Endothelial cell of umbilical vein (primary cell): ENCODE results near the gene ALK. TPM values are rescaled to one million over a fixed set of nuclear protein-coding genes. Genes with fewer than 3 reads are reported as not detected.

Source experiments
- BruUV-seq: library from RNA; stranded (reverse); fragments of 400-500 nt; replicated peaks from 2 replicates; lab custom pipeline; 2021; lab: Mats Ljungman, UMichigan
- CTCF ChIA-PET: fragments of 300-600, 350-600 bp; sonication (Branson Sonifier 250); formaldehyde crosslinking; loops from one replicate; lab custom pipeline; 2021; ENCODE audit warnings: antibody characterized with exemption, inconsistent platforms; lab: Charles Lee
- POLR2A ChIA-PET: fragments of 300-600, 350-600 bp; sonication (Branson Sonifier 250); formaldehyde crosslinking; loops from one replicate; lab custom pipeline; 2021; ENCODE audit warnings: antibody characterized with exemption, inconsistent platforms; lab: Charles Lee
- DNase-seq: peaks from one replicate; pipeline ENCODE4 v3.0.0-alpha.2; 2011; ENCODE audit warnings: low read depth, low spot score
- FAIRE-seq: peaks from 2 replicates; lab custom pipeline; 2011; peaks lifted over from hg19 to GRCh38; lab: Jason Lieb, UNC
- H2AFZ ChIP-seq: 2 replicates; pipeline ENCODE4 v1.6.0; 2012; ENCODE audit warnings: low read depth, low read length, control low read depth, inconsistent platforms
- H3K27ac ChIP-seq: 2 replicates; pipeline ENCODE4 v1.5.1; 2011; ENCODE audit warnings: low read depth, mild to moderate bottlenecking, control low read depth, low read length, moderate library complexity; ENCODE audit not compliant: insufficient read depth
- H3K27me3 ChIP-seq, 2 experiments: 2 replicates each; pipeline versions ENCODE4 v1.6.0 to v1.6.1; 2011; ENCODE audit warnings: low read length in 2 of 2, mixed read lengths in 1 of 2; ENCODE audit not compliant: control insufficient read depth in 2 of 2, insufficient read depth in 2 of 2
- H3K36me3 ChIP-seq, 2 experiments: 2 replicates in 1 of 2; 3 replicates in 1 of 2; pipeline ENCODE4 v1.5.1; 2011; ENCODE audit warnings: low read length in 2 of 2, mild to moderate bottlenecking in 1 of 2, moderate library complexity in 1 of 2; ENCODE audit not compliant: control insufficient read depth in 2 of 2, insufficient read depth in 2 of 2; ENCODE audit errors: extremely low read depth in 1 of 2
- H3K4me1 ChIP-seq: 3 replicates; pipeline ENCODE4 v1.5.1; 2011; ENCODE audit warnings: mild to moderate bottlenecking, low read length; ENCODE audit not compliant: control insufficient read depth, insufficient read depth; ENCODE audit errors: extremely low read depth
- H3K4me2 ChIP-seq: 2 replicates; pipeline ENCODE4 v1.6.1; 2011; ENCODE audit warnings: low read length, control low read depth, mixed read lengths; ENCODE audit not compliant: insufficient read depth
- H3K4me3 ChIP-seq, 3 experiments: fragments of 200-600 bp in 1 of 3; sonication (generic), shearing (Covaris generic) in 1 of 3; replicated peaks in 1 of 3; 2 replicates each; pipeline ENCODE4 v1.5.1; 2011 to 2016; ENCODE audit warnings: control low read depth in 3 of 3, low read length in 3 of 3, mild to moderate bottlenecking in 2 of 3, inconsistent platforms in 1 of 3, low read depth in 1 of 3, moderate library complexity in 1 of 3; ENCODE audit not compliant: insufficient read depth in 1 of 3
- H3K79me2 ChIP-seq: 2 replicates; pipeline ENCODE4 v1.6.0; 2012; ENCODE audit warnings: low read length, inconsistent platforms; ENCODE audit not compliant: control insufficient read depth, insufficient read depth
- H3K9ac ChIP-seq: replicated peaks from 2 replicates; pipeline ENCODE3; 2011; ENCODE audit warnings: low read length, control low read depth; ENCODE audit not compliant: insufficient read depth; ENCODE audit errors: extremely low read depth
- H3K9me1 ChIP-seq: replicated peaks from 3 replicates; pipeline ENCODE4 v1.6.0; 2011; ENCODE audit warnings: mild to moderate bottlenecking, low read length; ENCODE audit not compliant: control insufficient read depth, insufficient read depth; ENCODE audit errors: extremely low read depth
- H3K9me3 ChIP-seq: replicated peaks from 2 replicates; pipeline ENCODE4 v1.5.1; 2012; ENCODE audit warnings: low read length, inconsistent platforms; ENCODE audit not compliant: control insufficient read depth, insufficient read depth
- H4K20me1 ChIP-seq: replicated peaks from 2 replicates; pipeline ENCODE3; 2011; ENCODE audit warnings: mild to moderate bottlenecking, low read length; ENCODE audit not compliant: control insufficient read depth, insufficient read depth; ENCODE audit errors: extremely low read depth
- CTCF ChIP-seq, 2 donors: IDR thresholded peaks; 1 replicate in 1 of 2; 2 replicates in 1 of 2; pipeline ENCODE4 v1.5.1; 2011; ENCODE audit warnings: low read length in 2 of 2, mild to moderate bottlenecking in 2 of 2, moderate library complexity in 2 of 2, control low read depth in 1 of 2, inconsistent platforms in 1 of 2, low read depth in 1 of 2; ENCODE audit not compliant: insufficient read depth in 1 of 2; ENCODE audit errors: extremely low read depth in 1 of 2
- EZH2 ChIP-seq: IDR thresholded peaks from 2 replicates; pipeline ENCODE4 v1.6.1; 2012; ENCODE audit warnings: borderline replicate concordance, low read depth, mild to moderate bottlenecking, moderate library complexity, low read length, inconsistent platforms; ENCODE audit not compliant: severe bottlenecking
- FOS ChIP-seq: IDR thresholded peaks from 2 replicates; pipeline ENCODE4 v1.6.1; 2011; ENCODE audit warnings: mild to moderate bottlenecking, low read length, moderate library complexity, borderline replicate concordance; ENCODE audit not compliant: insufficient read depth
- GATA2 ChIP-seq: IDR thresholded peaks from 2 replicates; pipeline ENCODE4 v1.7.0; 2011; ENCODE audit warnings: low read depth, mild to moderate bottlenecking, moderate library complexity, mixed read lengths, low read length; ENCODE audit not compliant: insufficient read length, insufficient read depth
- JUN ChIP-seq: IDR thresholded peaks from 2 replicates; pipeline ENCODE4 v1.6.1; 2011; ENCODE audit warnings: borderline replicate concordance, low read depth; ENCODE audit not compliant: insufficient read length, insufficient read depth
- MAX ChIP-seq: IDR thresholded peaks from 2 replicates; pipeline ENCODE4 v1.6.1; 2011; ENCODE audit not compliant: insufficient read depth, insufficient read length
- MYC ChIP-seq: IDR thresholded peaks from one replicate; pipeline ENCODE4 v1.6.1; 2011; ENCODE audit warnings: mild to moderate bottlenecking, low read depth, low read length
- POLR2A ChIP-seq: IDR thresholded peaks from 2 replicates; pipeline ENCODE4 v1.6.1; 2012; ENCODE audit warnings: low read depth, mild to moderate bottlenecking, control low read depth, low read length
- POLR2AphosphoS5 ChIP-seq: IDR thresholded peaks from 2 replicates; pipeline ENCODE4 v1.6.1; 2012; ENCODE audit warnings: low read depth, mild to moderate bottlenecking, control low read depth, low read length, moderate library complexity; ENCODE audit not compliant: insufficient read depth
- dilution Hi-C: fragments of 300-500 bp; cut with MboI; formaldehyde crosslinking; loops from one replicate; pipeline ENCODE4 v1.15.0; 2019; ENCODE audit warnings: low sequenced_read_pairs; ENCODE audit not compliant: extremely low pct_ligation_motif_present
- intact Hi-C: fragments of 100-400 bp; cut with micrococcal nuclease; formaldehyde crosslinking; loops from one replicate; pipeline ENCODE4 v1.10.0; 2022
- polyA plus RNA-seq, 4 experiments: library from polyadenylated mRNA; depleted of rRNA in 3 of 4; stranded (reverse) in 3 of 4; unstranded in 1 of 4; fragments of >200 nt; gene quantifications; 2 replicates each; pipeline versions ENCODE4 v1.2.1 to v1.2.3, GENCODE V29; 2011 to 2012; ENCODE audit warnings: missing spikeins in 1 of 4
- total RNA-seq: library from RNA; stranded (reverse); gene quantifications from 2 replicates; pipeline ENCODE4 v1.2.3, GENCODE V29; 2021

ALK gene
- total and polyA plus RNA-seq, 2 donors (not counting 3 experiments of a cell fraction or from before 2014, with no cell fraction given): not detected

GRCh38 chr2:29481313-29481712 is 440.1 kb downstream of the ALK start:
- H3K9me1 ChIP-seq: no peaks in the 10 kb centered on the region
- H3K4me2 ChIP-seq: no peak overlapping the region
- intact Hi-C loops: no loop called here
- no peaks in the 10 kb centered on the region for H3K4me1 ChIP-seq
- TF ChIP-seq CTCF (IDR thresholded peaks at IDR 0.05; ENCODE audit: extremely low read depth in 1 of 2, insufficient read depth in 1 of 2, low read depth in 1 of 2, low read length in 2 of 2): no peak
- TF ChIP-seq POLR2A: no peak
- no peak for TF ChIP-seq GATA2
- no peak for TF ChIP-seq MAX
- no peak for TF ChIP-seq MYC
- no peak for TF ChIP-seq JUN
- TF ChIP-seq EZH2: no peak
- TF ChIP-seq POLR2AphosphoS5: no peak
- TF ChIP-seq FOS: no peak
- ChIA-PET POLR2A (no interaction called here), CTCF (no interaction called here)
- no peaks in the 10 kb centered on the region for H3K27me3 ChIP-seq
- BruUV-seq: no TSS peak
- no peaks in the 10 kb centered on the region for H3K36me3 ChIP-seq
- no peak overlapping the region for H3K9ac ChIP-seq
- FAIRE-seq (no peak), DNase-seq (no peak)
- H3K9me3 ChIP-seq: peaks cover 3% of the 10 kb centered on the region
- dilution Hi-C loops: no loop called here
- H3K79me2 ChIP-seq: no peaks in the 10 kb centered on the region
- no peak overlapping the region for H3K4me3 ChIP-seq
- no peak overlapping the region for H3K27ac ChIP-seq
- H2AFZ ChIP-seq: no peak overlapping the region
- H4K20me1 ChIP-seq: no peaks in the 10 kb centered on the region
